OCI-LY1 (cell line): Measurements from ENCODE around the gene GALNT2.

Experiments used
- H2AFZ ChIP-seq: fragments of 200-600 bp; sonication (generic), shearing (Covaris generic); 2 replicates; pipeline ENCODE4 v1.6.0; 2014; ENCODE audit warnings: antibody characterized with exemption, mild to moderate bottlenecking, low read length
- H3F3A ChIP-seq: fragments of 200-600 bp; sonication (generic), shearing (Covaris generic); 2 replicates; pipeline ENCODE4 v1.6.0; 2014; ENCODE audit warnings: mild to moderate bottlenecking, antibody characterized with exemption, low read length, moderate library complexity; ENCODE audit not compliant: insufficient read depth
- H3K27ac ChIP-seq: fragments of 200-600 bp; sonication (generic); 2 replicates; pipeline ENCODE4 v1.5.1; 2014; ENCODE audit warnings: low read length, mixed run types, mild to moderate bottlenecking, low read depth; ENCODE audit not compliant: poor library complexity, severe bottlenecking
- H3K27me3 ChIP-seq: fragments of 200-600 bp; sonication (generic); 2 replicates; pipeline ENCODE4 v1.6.0; 2014; ENCODE audit warnings: antibody characterized with exemption, mild to moderate bottlenecking, low read length, moderate library complexity; ENCODE audit not compliant: insufficient read depth
- H3K36me3 ChIP-seq: fragments of 200-600 bp; sonication (generic); 2 replicates; pipeline ENCODE4 v1.6.1; 2014; ENCODE audit warnings: mild to moderate bottlenecking, antibody characterized with exemption, low read length, moderate library complexity, mixed read lengths; ENCODE audit not compliant: insufficient read depth
- H3K4me1 ChIP-seq: fragments of 200-600 bp; sonication (generic); 2 replicates; pipeline ENCODE4 v1.5.1; 2014; ENCODE audit warnings: mild to moderate bottlenecking, low read length, moderate library complexity; ENCODE audit not compliant: insufficient read depth, severe bottlenecking
- H3K4me2 ChIP-seq: fragments of 200-600 bp; sonication (generic), shearing (Covaris generic); 2 replicates; pipeline ENCODE4 v1.6.1; 2014; ENCODE audit warnings: low read length
- H3K4me3 ChIP-seq: fragments of 200-600 bp; sonication (generic); 2 replicates; pipeline ENCODE4 v1.5.1; 2014; ENCODE audit warnings: low read length, low read depth, mild to moderate bottlenecking, mixed read lengths; ENCODE audit not compliant: poor library complexity, severe bottlenecking
- H3K79me2 ChIP-seq: fragments of 200-600 bp; shearing (Covaris generic); 2 replicates; pipeline ENCODE4 v1.6.1; 2016; ENCODE audit warnings: mixed run types, low read length, mixed read lengths; ENCODE audit not compliant: insufficient read depth
- H3K9ac ChIP-seq: fragments of 200-600 bp; sonication (generic), shearing (Covaris generic); 2 replicates; pipeline ENCODE4 v1.6.1; 2014; ENCODE audit warnings: mild to moderate bottlenecking, low read length, mixed read lengths
- H3K9me2 ChIP-seq: fragments of 200-600 bp; sonication (generic), shearing (Covaris generic); 2 replicates; pipeline ENCODE4 v1.6.1; 2014; ENCODE audit warnings: low read depth, mild to moderate bottlenecking, low read length, mixed read lengths
- H3K9me3 ChIP-seq: fragments of 200-600 bp; shearing (Covaris generic); 2 replicates; pipeline ENCODE4 v1.6.1; 2014; ENCODE audit warnings: low read length, mixed read lengths
- H4K20me1 ChIP-seq: fragments of 200-600 bp; sonication (generic), shearing (Covaris generic); 2 replicates; pipeline ENCODE4 v1.6.0; 2016; ENCODE audit warnings: mild to moderate bottlenecking, low read length; ENCODE audit not compliant: insufficient read depth
- CTCF ChIP-seq: fragments of 200-600 bp; sonication (generic), shearing (Covaris generic); IDR thresholded peaks from 2 replicates; pipeline ENCODE4 v1.5.1; 2017; ENCODE audit warnings: mild to moderate bottlenecking, antibody characterized with exemption, low read length, moderate library complexity, mixed read lengths
- EZH2 ChIP-seq: fragments of 200-600 bp; sonication (generic), shearing (Covaris generic); IDR thresholded peaks from 2 replicates; pipeline ENCODE4 v1.8.0; 2017; ENCODE audit warnings: borderline replicate concordance, mixed run types, mild to moderate bottlenecking, antibody characterized with exemption, low read length, moderate library complexity, mixed read lengths

Gene GALNT2

GRCh38 chr1:230200276-230200675 lies 133.2 kb downstream of the GALNT2 start:
- H3K4me3 ChIP-seq = no peak overlapping the region
- peaks cover 5% of the 10 kb centered on the region for H3K4me1 ChIP-seq
- no peaks in the 10 kb centered on the region for H3F3A ChIP-seq
- no peak for TF ChIP-seq EZH2
- TF ChIP-seq CTCF = no peak
- H3K9me2 ChIP-seq = no peaks in the 10 kb centered on the region
- no peak overlapping the region for H3K27ac ChIP-seq
- no peaks in the 10 kb centered on the region for H3K9me3 ChIP-seq
- peaks cover 23% of the 10 kb centered on the region for H3K36me3 ChIP-seq
- no peak overlapping the region for H3K4me2 ChIP-seq
- H3K9ac ChIP-seq = no peak overlapping the region
- H2AFZ ChIP-seq = no peak overlapping the region
- no peaks in the 10 kb centered on the region for H3K79me2 ChIP-seq
- H4K20me1 ChIP-seq = no peaks in the 10 kb centered on the region
- no peaks in the 10 kb centered on the region for H3K27me3 ChIP-seq

- H3K9me2 ChIP-seq = no peaks in the 10 kb centered on the region
- TF ChIP-seq EZH2 (no peak), CTCF (no peak)
- no peaks in the 10 kb centered on the region for H3K79me2 ChIP-seq
- H3K36me3 ChIP-seq = peaks cover 29% of the 10 kb centered on the region
- H3K4me2 ChIP-seq = no peak overlapping the region
- H3K4me3 ChIP-seq = no peak overlapping the region
- no peak overlapping the region for H3K27ac ChIP-seq
- H2AFZ ChIP-seq = no peak overlapping the region
- no peaks in the 10 kb centered on the region for H3K27me3 ChIP-seq
- no peaks in the 10 kb centered on the region for H3K9me3 ChIP-seq
- no peak overlapping the region for H3K9ac ChIP-seq
- H3F3A ChIP-seq = no peaks in the 10 kb centered on the region
- H4K20me1 ChIP-seq = no peaks in the 10 kb centered on the region
- H3K4me1 ChIP-seq = peaks cover 5% of the 10 kb centered on the region
Observed at GRCh38 chr1:230201445-230201844, 134.4 kb downstream of the GALNT2 start.

GRCh38 chr1:230204842-230205241 lies 137.8 kb downstream of the GALNT2 start:
- no peak overlapping the region for H3K4me3 ChIP-seq
- H4K20me1 ChIP-seq = no peaks in the 10 kb centered on the region
- H3K9me3 ChIP-seq = no peaks in the 10 kb centered on the region
- no peak overlapping the region for H3K9ac ChIP-seq
- H3K27ac ChIP-seq = no peak overlapping the region
- no peaks in the 10 kb centered on the region for H3K79me2 ChIP-seq
- H3K4me2 ChIP-seq = no peak overlapping the region
- H3F3A ChIP-seq = no peaks in the 10 kb centered on the region
- TF ChIP-seq EZH2 = no peak
- TF ChIP-seq CTCF = no peak
- no peak overlapping the region for H2AFZ ChIP-seq
- H3K27me3 ChIP-seq = no peaks in the 10 kb centered on the region
- H3K36me3 ChIP-seq = peaks cover 29% of the 10 kb centered on the region
- H3K9me2 ChIP-seq = no peaks in the 10 kb centered on the region
- peaks cover 25% of the 10 kb centered on the region for H3K4me1 ChIP-seq
